ENCODE results near the gene RTCB. TPM values are rescaled to one million over a fixed set of nuclear protein-coding genes. Genes with fewer than 3 reads are reported as not detected.
A peak's percentile ranks its signal among the peaks of the same experiment; 100 is the strongest.

The RTCB gene
- total and polyA plus RNA-seq, 7 donors, result 46.8 to 149 (median 66.4) TPM

GRCh38 chr22:32411402-32411801 is 645 bp downstream of the RTCB start:
- WGBS, 2 donors, result 1 to 2% methylated on average over 12 of the region's 12 CpGs
- Histone ChIP-seq H3K27ac (peak overlapping the region; percentile 67 to 79 (median 78)), H3K9me3 (no peaks in the 10 kb centered on the region), H3K4me1 (peaks cover 0 to 34% (median 23%) of the 10 kb centered on the region in 4 donors), H3K27me3 (no peaks in the 10 kb centered on the region), H3K36me3 (peaks cover 0 to 24% (median 14%) of the 10 kb centered on the region in 4 donors), H3K4me3 (peak overlapping the region; percentile 83 to 96 (median 87))
- TF ChIP-seq POLR2A (IDR thresholded peaks at IDR 0.05) (no peak), EP300 (IDR thresholded peaks at IDR 0.05) (no peak), POLR2AphosphoS5 (IDR thresholded peaks at IDR 0.05) (no peak)
- no peak for DNase-seq
- intact Hi-C loops (cut with DNase I), result no loop called here

- TF ChIP-seq POLR2AphosphoS5 (IDR thresholded peaks at IDR 0.05) (no peak), EP300 (IDR thresholded peaks at IDR 0.05) (no peak), POLR2A (IDR thresholded peaks at IDR 0.05) (no peak)
- TF ChIP-seq, protein P1, sequence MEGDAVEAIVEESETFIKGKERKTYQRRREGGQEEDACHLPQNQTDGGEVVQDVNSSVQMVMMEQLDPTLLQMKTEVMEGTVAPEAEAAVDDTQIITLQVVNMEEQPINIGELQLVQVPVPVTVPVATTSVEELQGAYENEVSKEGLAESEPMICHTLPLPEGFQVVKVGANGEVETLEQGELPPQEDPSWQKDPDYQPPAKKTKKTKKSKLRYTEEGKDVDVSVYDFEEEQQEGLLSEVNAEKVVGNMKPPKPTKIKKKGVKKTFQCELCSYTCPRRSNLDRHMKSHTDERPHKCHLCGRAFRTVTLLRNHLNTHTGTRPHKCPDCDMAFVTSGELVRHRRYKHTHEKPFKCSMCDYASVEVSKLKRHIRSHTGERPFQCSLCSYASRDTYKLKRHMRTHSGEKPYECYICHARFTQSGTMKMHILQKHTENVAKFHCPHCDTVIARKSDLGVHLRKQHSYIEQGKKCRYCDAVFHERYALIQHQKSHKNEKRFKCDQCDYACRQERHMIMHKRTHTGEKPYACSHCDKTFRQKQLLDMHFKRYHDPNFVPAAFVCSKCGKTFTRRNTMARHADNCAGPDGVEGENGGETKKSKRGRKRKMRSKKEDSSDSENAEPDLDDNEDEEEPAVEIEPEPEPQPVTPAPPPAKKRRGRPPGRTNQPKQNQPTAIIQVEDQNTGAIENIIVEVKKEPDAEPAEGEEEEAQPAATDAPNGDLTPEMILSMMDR (IDR thresholded peaks at IDR 0.05), result no peak
- Histone ChIP-seq H3K4me1 (peaks cover 0 to 34% (median 23%) of the 10 kb centered on the region in 4 donors), H3K27me3 (no peaks in the 10 kb centered on the region), H3K27ac (no peak overlapping the region), H3K36me3 (peaks cover 6 to 34% (median 20%) of the 10 kb centered on the region in 4 donors), H3K9me3 (no peaks in the 10 kb centered on the region), H3K4me3 (peak overlapping the region in 2 of 4 donors; percentile 87 to 96)
- DNase-seq, result no peak
- WGBS, 2 donors, result 46 to 83% methylated on average over 4 of the region's 4 CpGs
- intact Hi-C loops (cut with DNase I), result no loop called here
Measured at GRCh38 chr22:32410459-32410858, 1.6 kb downstream of the RTCB start.

DNA sequence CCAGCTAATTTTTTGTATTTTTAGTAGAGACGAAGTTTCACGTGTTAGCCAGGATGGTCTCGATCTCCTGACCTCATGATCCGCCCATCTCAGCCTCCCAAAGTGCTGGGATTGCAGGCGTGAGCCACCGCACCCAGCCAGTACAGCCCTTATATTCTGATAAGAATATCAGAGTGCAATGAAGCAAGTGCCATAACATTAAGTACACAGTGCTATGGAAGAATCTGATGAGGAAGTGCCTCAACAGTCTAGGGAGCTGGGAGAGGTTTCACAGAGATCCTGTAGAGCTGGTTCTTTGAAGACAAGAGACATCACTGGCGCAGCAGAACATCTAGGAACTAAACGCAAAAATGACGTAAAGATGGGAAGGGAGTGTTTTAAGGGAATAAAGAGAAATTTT is 2.1 kb downstream of the RTCB start:
- 23 to 77% methylated on average over 9 of the region's 9 CpGs for WGBS, 2 donors
- H3K4me3 ChIP-seq, result peak overlapping the region in 1 of 4 donors; percentile 96
- H3K27me3 ChIP-seq, result no peaks in the 10 kb centered on the region
- TF ChIP-seq POLR2A (IDR thresholded peaks at IDR 0.05) (no peak), POLR2AphosphoS5 (IDR thresholded peaks at IDR 0.05) (no peak), EP300 (IDR thresholded peaks at IDR 0.05) (no peak)
- TF ChIP-seq, protein P1 (IDR thresholded peaks at IDR 0.05), result no peak
- intact Hi-C loops (cut with DNase I), result no loop called here
- H3K4me1 ChIP-seq, result peaks cover 0 to 34% (median 23%) of the 10 kb centered on the region in 4 donors
- H3K9me3 ChIP-seq, result no peaks in the 10 kb centered on the region
- DNase-seq, result no peak
- peaks cover 6 to 38% (median 23%) of the 10 kb centered on the region in 4 donors for H3K36me3 ChIP-seq
- H3K27ac ChIP-seq, result no peak overlapping the region

GRCh38 chr22:32407936-32408335 is 4.1 kb downstream of the RTCB start:
- TF ChIP-seq POLR2A (IDR thresholded peaks at IDR 0.05), result no peak
- TF ChIP-seq, protein P1 (IDR thresholded peaks at IDR 0.05), result no peak
- no peak for TF ChIP-seq POLR2AphosphoS5 (IDR thresholded peaks at IDR 0.05)
- TF ChIP-seq EP300 (IDR thresholded peaks at IDR 0.05), result no peak
- no peaks in the 10 kb centered on the region for H3K9me3 ChIP-seq
- peaks cover 0 to 34% (median 23%) of the 10 kb centered on the region in 4 donors for H3K4me1 ChIP-seq
- WGBS, 2 donors, result 39 to 49% methylated on average over 2 of the region's 2 CpGs
- no peak for DNase-seq
- H3K27ac ChIP-seq, result no peak overlapping the region
- intact Hi-C loops (cut with DNase I), result no loop called here
- peaks cover 6 to 59% (median 27%) of the 10 kb centered on the region in 4 donors for H3K36me3 ChIP-seq
- H3K27me3 ChIP-seq, result no peaks in the 10 kb centered on the region
- no peak overlapping the region for H3K4me3 ChIP-seq

DNA sequence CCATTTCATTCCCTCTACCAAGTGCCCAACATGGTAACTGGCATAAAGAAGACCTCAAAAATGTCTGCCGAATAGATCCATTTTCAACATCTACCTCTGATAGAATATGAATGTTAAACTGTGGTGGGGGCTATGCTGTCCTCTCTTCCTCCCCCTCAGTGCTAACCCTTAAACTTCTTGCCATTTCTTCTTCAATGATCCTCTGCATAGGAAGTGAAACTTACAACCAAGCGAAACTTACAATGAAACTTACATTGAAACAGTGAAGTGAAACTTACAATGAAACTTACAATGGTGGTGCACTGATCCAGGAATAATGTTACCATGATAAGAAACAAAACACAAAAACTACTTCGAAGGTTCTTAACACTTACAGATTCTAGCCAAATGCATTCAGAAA is 4.7 kb downstream of the RTCB start:
- intact Hi-C loops (cut with DNase I), result no loop called here
- Histone ChIP-seq H3K36me3 (peaks cover 6 to 65% (median 30%) of the 10 kb centered on the region in 4 donors), H3K27me3 (no peaks in the 10 kb centered on the region), H3K4me3 (no peak overlapping the region), H3K4me1 (peaks cover 0 to 31% (median 22%) of the 10 kb centered on the region in 4 donors), H3K27ac (no peak overlapping the region), H3K9me3 (no peaks in the 10 kb centered on the region)
- TF ChIP-seq POLR2AphosphoS5 (IDR thresholded peaks at IDR 0.05), result no peak
- TF ChIP-seq, protein P1 (IDR thresholded peaks at IDR 0.05), result no peak
- TF ChIP-seq POLR2A (IDR thresholded peaks at IDR 0.05), result no peak
- no peak for TF ChIP-seq EP300 (IDR thresholded peaks at IDR 0.05)
- DNase-seq, result no peak
- 62 to 88% methylated on average over 3 of the region's 3 CpGs for WGBS, 2 donors
